Activated CD4-positive, alpha-beta T cell treated with anti-CD3 and anti-CD28 coated beads, Interleukin-10, Interleukin-2, amounts not matched to agents 100 ng/mL and 50 ng/mL, durations not matched to agents 16 hours and 8 hours (primary cell): ENCODE data around the gene CCL18.
"Not testable (repeated sequence)": the region's sequence is repeated elsewhere in the genome, so short reads cannot be mapped to it uniquely, and the experiment has no call there.

Source experiments
- DNase-seq: peaks from one replicate; pipeline ENCODE4 v3.0.0-alpha.2; 2020

CCL18 gene, protein sequence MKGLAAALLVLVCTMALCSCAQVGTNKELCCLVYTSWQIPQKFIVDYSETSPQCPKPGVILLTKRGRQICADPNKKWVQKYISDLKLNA

DNA sequence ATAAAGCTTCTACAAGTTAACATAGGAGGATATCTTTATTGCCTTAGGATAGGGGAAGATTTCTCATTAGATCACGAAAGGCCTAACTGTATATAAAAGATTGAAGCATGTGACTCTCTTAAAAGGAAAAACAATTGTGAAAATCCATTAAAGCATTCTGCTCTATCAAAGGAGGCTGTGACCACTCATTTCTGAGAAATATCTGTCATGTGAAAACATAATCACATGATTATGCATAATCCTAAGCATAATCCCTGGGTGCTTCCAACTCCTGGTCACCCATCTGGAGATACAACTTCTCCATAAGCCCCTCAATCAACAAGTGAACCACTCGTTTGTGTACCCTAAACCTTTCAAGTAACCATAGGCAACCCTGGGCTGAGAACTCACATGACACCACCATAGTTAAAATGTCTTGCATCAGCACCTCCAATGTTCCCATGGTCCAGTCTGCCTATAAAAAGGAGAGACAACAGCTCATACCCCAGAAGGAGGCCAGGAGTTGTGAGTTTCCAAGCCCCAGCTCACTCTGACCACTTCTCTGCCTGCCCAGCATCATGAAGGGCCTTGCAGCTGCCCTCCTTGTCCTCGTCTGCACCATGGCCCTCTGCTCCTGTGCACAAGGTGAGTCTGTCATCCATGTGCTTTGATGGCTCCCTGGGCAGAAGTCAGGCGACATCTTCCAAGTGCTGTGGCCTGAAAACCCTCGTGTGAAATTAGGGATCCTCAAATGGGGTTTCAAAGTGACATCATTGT, at the start of gene CCL18:
Gene CCL18, plus strand, starts transcription at position 487 of the 756 bp plus-strand sequence. Its CDS starts 71 bp downstream, at position 558.
- DNase-seq = no peak

DNA sequence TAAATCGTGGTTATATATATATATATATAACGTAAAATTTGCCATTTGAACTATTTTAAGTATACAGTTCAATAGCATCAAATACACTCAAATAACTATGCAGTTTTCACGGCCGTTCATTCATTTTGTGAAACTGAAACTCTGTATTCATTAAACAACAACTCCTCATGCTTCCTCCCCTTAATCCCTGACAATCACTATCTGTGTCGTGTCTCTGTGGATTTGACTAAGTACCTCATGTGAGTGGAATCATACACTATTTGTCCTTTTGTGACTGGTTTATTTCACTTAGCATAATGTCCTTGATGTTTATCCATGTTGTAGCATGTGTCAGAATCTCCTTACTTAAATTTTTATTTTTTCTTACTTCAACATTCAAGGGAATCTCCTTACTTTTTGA, 49.1 kb upstream of the CCL18 start:
- no peak for DNase-seq

DNA sequence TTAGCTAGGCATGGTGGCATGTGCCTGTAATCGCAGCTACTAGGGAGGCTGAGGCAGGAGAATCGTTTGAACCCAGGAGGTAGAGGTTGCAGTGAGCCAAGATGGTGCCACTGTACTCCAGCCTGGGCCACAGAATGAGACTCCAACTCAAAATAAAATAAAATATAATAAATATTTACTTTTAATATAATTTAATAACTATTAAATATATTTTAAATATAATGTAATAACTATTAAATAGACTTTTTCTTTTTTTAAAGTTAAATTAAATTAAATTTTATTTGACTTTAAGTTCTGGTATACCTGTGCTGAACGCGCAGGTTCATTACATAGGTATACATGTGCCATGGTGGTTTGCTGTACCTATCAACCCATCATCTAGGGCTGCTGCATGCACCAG, 48.2 kb upstream of the CCL18 start:
- not testable (repeated sequence) for DNase-seq

DNA sequence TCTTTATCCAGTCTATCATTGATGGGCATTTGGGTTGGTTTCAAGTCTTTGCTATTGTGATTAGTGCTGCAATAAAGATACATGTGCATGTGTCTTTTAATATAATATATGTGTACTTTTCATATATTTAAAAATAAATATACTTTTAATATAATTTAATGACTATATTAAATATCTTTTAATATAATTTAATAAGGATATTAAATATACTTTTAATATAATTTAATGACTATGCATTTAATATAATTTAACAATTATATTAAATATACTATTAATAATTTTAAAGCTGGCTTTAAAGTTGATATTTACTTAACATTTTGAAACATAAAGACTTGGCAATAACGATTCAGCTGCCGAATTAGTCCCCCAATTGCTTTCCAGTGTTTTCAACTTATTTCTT, 47.5 kb upstream of the CCL18 start:
- no peak for DNase-seq

DNA sequence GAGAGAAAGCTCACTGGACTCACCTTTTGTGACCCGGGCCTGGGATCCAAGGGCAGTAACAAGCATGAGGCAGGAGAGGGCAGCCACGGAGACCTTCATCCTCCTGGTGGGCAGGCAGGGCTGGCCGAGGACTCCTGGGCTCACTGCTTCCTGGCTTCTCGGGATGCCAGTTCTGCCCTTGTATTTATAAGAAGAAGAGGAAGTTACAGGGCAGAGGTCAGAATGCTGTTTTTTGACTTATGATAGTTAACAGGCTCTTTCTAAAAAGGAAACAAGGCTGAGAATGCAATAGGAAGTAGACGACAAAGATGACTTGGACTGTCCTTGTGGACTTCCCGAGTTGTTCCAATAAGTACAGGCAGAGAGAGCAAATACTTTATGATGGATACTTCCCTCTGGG, 46.3 kb upstream of the CCL18 start, which contains the start of gene CCL23:
Gene CCL23, minus strand, starts transcription at position 174 of the 400 bp plus-strand sequence. Its CDS starts 75 bp downstream, at position 99.
- no peak for DNase-seq

DNA sequence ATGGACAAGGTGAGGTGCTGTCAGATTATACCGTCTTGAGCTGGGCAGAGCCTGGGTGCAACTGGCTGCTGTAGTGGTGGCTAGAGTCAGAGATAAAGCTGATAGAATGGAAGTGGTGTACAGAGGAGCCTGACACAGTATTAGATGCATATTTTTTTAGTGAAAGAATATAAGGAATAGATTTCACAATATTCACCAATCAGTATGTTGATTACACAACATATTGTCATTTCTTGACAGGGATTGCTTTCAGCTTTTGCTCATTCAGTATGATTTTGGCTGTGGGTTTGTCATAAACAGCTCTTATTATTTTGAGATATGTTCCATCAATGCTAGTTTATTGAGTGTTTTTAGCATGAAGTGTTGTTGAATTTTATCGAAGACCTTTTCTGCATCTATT, 44.6 kb upstream of the CCL18 start:
- no peak for DNase-seq

DNA sequence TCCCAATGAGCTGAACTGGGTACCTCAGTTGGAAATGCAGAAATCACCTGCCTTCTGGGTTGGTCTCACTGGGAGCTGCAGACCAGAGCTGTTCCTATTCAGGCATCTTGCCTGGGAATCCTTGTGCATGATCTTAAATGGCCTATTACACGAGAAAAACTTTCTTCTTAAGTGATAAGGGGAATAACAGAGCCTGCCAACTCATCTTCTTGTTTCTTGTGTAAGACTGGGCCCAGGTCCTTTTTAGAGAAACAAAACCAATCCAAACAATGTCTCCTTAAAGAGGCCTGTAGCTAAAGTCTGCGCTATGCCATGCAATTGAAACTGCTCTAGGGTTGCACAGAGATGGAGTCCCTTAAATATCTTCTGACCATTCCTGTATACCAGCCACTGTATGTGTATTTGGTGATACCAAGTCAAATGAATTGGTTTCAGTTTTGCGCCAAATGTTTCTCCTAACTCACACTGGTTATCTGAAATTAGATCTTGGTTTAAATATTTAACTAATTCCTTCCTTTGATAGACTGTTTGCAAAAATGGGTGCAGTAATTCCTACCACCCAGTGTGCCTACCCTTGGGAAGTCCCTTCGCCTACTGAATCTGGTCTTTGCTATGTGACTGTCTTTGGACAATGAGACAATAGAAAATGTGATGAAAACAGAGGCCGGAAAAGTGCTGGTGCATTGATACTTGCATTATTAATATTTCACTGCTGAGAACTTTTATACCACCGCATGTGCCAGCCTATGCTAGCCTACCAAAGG, 39.8 kb upstream of the CCL18 start:
- no peak for DNase-seq

DNA sequence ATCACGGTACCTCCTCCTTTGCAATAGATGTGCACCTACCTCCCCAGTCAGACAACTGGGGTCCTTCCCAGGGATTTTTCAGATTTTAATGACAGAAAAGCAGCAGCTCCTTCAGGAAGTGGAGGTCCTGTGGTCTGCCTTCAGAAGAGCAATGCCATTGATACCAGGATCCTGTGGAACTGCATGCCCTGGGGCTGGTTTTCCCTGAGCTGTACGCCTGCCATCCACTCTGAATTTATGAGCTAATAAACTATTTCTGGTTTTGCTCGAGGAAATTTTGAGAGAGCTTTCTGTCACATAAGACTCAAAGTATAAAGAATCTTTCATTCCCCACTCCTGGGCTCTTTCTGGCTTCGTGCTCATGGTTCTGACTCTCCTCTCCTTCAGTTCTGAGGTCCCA, 36.3 kb upstream of the CCL18 start:
- no peak for DNase-seq

DNA sequence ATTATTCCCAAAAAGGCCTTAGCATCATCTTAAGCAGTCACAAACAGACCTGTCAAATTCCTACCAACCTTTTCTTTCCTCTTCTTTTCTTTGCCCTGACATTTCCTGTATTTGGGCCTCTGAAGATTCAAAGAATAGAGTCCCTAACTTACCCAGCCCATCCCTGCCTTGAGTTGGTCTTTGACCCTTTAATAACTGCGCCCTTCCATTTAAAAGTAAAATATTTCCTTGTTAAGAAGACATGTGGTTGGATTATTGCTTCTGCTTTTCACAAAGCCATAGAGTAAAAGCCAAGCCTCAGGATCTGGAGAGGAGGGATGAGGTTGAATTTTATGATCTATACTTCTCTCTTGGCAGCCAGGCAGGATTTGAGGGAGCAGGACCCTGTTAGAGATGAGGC, 33.1 kb upstream of the CCL18 start:
- no peak for DNase-seq

DNA sequence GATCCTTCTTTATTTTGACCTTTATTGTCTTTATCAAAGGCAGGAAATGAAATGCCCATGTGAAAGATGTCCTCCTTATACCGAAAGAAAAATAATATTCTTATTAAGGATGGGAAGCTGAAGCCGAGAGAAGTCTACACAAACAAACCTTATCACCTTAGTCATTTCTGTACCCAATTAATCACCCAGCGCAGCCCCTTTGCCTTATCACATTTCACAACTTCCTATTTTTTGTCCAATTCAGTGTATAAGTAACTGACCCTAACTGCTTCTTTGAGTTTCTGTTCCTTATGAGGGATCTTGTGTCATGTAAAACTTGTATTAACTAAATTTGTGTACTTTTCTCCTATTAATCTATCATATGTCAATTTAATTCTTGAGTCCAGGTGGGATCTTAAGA, 29.9 kb upstream of the CCL18 start:
- no peak for DNase-seq

DNA sequence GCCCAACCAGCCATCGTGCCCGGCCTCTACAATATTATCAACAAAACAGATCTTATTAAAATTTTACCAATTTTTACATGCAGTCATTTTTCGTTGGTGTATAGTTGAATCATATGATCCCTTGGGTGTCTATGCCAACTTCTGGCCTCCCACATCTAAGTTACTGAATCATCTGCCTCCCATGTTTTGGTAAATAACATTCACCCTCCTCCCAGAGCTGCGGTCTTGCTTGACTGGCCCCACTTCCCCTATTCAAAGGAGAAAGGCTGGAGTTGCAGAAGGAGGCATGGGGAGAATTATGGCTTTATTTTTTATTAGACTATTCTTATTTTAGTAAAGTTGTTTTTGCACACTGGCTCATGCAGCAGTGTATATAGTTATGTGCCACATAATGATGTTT, 27.8 kb upstream of the CCL18 start:
- no peak for DNase-seq

DNA sequence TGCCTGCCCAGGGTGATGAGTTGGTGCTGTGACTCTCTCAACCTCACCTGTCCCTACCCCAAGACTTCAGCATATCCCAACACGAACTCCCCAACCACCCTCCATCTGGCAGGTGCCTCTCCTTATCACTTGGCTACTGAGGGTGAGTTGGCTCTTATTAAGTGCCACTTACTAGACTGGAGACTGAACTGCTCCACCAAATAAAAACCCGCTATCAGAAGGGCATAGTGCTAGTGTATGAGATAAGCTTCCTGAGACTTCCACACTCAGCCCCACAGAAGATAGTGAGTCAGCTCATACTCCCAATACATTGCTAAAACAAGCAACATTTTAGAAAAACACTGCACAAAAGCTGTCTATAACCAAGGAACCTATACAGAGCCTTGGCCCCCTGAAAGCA, 16.0 kb upstream of the CCL18 start:
- no peak for DNase-seq

DNA sequence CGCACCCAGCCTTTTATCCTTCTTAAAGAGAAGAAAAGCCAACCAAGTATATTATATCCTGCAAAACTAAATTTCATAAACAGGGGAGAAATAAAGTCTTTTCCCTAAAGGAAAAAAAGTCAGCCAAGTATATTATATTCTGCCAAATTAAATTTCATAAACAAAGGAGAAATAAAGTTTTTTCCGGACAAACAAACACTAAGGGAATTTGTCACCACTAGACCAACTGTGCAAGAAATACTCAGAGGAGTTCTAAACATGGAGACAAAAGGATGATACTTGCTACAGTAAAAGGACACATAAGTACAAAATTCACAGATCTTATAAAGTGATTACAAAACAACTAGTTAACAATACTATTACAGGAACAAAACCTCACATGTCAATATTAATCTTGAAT, 14.4 kb upstream of the CCL18 start:
- DNase-seq = no peak

DNA sequence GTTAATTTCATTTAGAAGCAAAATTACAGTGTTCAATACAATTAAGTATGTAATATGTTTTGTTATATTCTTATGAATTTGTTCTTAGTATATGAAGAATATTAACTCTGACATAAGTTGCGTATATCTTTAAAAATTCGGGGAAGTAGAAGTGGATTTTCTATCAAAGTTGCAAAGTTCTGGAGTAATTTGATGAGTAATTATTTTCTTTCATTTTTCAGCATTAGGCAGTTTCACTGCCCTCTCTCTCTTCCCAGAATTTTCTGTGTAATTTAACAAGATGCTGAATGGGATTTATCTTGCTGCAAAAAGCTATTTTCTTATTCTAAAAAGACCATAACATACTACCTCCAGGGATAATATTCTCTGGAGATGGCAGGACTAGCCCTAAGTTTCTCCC, 8.9 kb upstream of the CCL18 start:
- DNase-seq = no peak

DNA sequence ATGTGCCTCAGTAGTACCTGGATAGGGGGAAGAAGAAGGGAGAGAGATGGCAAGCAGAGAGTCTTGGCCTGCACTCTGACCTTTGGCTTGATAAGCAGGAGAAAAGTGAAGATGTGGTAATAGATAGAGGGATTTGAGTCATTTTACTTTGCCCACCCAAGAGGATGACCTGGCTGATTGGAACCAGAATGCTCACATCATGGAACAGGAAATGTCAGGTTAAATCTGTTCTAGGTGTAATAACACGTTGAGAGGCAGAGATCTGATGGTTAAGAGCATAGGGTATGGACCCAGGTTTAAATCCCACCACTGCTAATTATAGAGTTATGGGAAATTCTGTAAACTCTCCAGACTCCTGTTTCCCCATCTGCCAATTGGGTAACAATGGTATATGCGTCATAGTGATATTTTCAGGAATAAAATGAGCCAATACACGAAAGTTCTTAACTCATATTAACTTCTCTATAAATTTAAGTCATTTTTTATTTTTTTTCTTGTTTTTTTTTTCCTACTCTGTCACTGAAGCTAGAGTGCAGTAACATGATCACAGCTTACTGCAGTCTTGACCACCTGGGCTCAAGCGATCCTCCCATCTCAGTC, 8.1 kb upstream of the CCL18 start:
- DNase-seq = no peak

DNA sequence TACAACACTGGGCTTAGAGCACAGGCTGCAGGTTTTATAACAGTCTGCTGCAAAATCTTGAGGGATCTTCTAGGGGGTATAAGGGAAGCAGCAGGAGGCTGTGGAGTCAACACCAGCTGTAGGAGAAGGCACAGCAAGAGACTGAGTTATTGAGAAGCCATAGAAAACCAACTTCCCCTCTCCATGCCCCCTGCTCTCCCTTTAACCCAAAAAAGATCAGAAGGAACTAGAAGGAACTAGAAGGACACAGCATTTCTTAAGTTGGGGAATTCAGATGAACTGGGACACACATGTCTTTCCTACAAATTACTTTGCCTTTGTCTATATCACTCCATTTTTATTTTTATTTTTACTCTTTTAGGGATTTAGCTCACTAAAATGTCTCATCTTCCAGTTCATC, 6.2 kb upstream of the CCL18 start:
- no peak for DNase-seq

DNA sequence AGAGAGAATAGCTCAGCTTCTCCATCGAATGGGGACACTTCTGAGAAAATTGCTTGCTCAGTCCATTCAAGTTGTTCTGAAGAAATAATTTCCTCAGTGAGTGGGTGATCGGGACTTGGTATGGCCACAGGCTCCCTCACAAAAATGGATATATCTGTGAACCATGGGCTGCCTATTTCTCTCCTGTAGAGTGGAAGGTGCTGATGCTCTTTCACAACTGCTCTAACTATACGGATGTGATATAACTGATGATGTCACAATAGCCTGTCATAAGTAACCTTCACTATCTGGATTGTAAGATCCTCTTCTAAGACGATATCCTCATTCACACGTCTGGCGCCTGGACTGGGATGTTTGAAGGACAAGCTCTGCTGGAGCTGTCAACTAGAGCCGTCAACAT, 4.7 kb upstream of the CCL18 start:
- no peak for DNase-seq

DNA sequence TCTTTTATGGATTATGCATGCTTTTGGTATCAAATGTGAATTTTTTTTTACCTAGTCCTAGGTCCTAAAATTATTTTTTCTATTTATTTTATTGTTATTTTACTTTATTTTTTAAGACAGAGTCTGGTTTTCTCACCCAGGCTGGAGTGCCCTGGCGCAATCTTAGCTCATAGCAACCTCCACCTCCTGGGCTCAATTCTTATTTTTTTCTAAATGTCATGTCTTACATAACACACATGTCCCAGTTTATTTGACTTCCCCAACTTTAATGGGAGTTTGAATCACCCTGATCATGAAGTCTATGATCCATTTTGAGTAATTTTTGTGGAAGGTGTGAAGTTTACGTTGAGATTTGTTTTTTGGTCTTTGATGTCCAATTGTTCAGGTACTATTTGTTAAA, 3.3 kb upstream of the CCL18 start:
- no peak for DNase-seq

DNA sequence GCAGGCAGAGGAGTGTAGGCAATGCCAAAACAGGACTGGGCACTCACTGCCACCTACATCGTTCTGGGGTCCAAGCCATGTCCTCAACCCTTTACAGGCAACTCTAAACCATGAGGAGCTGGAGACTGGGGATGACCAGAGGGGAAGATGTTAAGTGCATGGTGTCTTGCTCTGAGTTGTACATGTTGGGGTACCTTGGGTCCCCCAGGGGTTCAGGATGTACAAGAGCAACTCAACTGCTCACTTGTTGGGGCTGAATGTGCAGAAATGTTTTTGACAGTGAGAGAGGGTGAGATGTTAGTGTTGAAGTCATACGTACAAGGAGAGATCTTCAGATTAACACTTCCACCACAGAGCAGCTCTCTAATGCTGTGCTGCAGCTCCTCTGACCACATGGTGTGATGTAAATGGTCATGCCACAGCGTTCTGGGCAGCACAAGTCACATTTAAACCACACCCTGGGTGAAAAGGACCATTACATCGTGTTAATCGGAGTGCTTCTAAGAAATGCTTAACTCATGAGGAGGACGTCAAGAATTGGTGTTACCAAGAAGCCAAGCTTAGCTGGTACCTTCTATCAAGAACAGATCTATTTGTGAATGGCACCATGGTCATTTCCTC, 2.4 kb downstream of the CCL18 start:
- DNase-seq = peak; percentile 77

DNA sequence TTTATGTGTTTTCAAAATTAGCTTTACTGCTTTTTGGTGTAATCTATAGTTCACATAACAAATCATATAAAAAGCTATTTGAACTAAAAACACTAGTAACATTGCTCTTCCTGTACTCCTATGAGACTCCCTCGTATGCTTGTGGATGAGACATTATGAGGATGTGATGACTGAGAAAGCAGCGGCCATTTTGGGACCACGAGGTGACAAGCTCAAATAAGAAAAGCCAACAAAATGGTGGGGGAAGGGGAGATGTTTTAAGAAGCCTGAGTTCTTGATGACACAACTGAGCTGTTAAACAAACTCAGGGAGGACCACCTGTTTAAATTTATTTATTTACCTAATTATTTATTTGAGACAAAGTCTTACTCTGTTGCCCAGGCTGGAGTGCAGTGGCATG, 4.5 kb downstream of the CCL18 start:
- DNase-seq = no peak

DNA sequence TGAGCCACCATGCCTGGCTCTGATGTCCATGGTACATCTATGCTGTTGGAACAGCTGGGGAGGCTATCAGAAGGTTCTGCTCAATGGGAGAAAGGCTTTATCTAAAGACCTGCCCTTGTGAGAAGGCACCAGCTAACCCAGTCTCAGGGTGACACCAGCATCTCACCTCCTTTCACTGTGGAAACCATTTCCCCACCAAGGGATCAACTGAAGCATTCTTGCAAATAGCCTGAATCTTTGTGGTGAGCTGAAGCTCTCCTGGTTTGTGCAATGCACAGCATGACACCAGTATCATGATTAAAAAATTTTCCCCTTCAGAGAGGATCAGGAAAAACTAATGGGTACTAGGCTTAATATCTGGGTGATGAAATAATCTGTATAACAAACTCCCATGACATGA, 5.1 kb downstream of the CCL18 start:
- peak; percentile 26 for DNase-seq

DNA sequence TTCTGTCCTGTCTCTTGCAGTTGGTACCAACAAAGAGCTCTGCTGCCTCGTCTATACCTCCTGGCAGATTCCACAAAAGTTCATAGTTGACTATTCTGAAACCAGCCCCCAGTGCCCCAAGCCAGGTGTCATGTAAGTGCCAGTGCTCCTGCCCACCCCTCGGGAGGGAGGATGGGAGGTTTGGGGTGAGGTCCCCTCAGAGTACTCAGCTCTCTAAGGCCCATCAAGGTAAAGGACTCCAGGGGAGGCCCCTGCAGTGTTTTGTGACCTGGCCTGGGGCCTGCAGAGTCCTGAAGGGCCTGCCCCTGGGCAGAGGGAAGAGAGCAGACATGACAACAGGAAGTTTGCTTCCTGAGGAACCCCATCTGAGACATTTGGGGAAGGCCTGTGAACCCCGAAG, 6.4 kb downstream of the CCL18 start:
- DNase-seq = no peak

DNA sequence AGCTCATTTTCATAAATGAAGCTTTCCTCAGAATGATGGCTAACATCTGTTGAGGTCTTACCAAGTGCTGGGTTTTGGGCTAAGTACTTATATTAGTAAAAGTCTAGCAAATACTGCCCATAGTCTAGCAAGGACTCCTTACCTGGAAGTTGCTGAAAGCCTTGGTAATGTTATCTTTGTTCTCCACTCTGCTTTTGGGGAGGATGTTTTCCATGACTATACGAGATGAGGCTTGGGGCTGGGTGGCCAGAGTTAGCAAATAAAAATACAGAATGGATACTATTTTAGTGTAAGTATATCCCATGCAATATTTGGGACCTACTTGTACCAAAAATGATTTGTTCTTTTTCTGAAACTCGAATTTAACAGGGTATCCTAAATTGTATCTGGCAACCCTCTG, 7.7 kb downstream of the CCL18 start:
- DNase-seq = no peak
